Stomach (tissue), 9 donors: Measurements from ENCODE around the gene FAM149B1. TPM values are rescaled to one million over a fixed set of nuclear protein-coding genes. Genes with fewer than 3 reads are reported as not detected.

ENCODE experiments used
- DNase-seq, 2 donors: peaks; one replicate each; pipeline versions ENCODE4 v3.0.0 to v3.0.0-alpha.2; 2013 to 2019
- H3K27ac ChIP-seq, 5 donors: fragments of 200-600 bp in 4 of 5; sonication (generic) in 4 of 5; one replicate each; pipeline ENCODE4 v1.5.1; 2013 to 2019; ENCODE audit warnings: mild to moderate bottlenecking in 1 of 5, moderate library complexity in 1 of 5
- H3K27me3 ChIP-seq, 3 donors: fragments of 200-600 bp; sonication (generic); one replicate each; pipeline ENCODE4 v1.5.1; 2017 to 2019; ENCODE audit warnings: mixed run types in 1 of 3
- H3K36me3 ChIP-seq, 4 donors: fragments of 200-600 bp; sonication (generic); 1 replicate in 3 of 4; 2 replicates in 1 of 4; pipeline ENCODE4 v1.5.1; 2016 to 2019
- H3K4me1 ChIP-seq, 4 donors: fragments of 200-600 bp; sonication (generic); one replicate each; pipeline ENCODE4 v1.5.1; 2016 to 2019
- H3K4me3 ChIP-seq, 4 donors: fragments of 200-600 bp; sonication (generic) in 3 of 4; one replicate each; pipeline ENCODE4 v1.5.1; 2016 to 2019; ENCODE audit warnings: mild to moderate bottlenecking in 1 of 4
- H3K9me3 ChIP-seq, 4 donors: fragments of 200-600 bp; sonication (generic); one replicate each; pipeline ENCODE4 v1.5.1; 2016 to 2019
- CTCF ChIP-seq, 7 experiments: fragments of 450-650 bp in 4 of 7; fragments of 200-600 bp in 3 of 7; sonication (generic) in 3 of 7; IDR thresholded peaks; one replicate each; pipeline ENCODE4 v1.5.1; 2016 to 2019; ENCODE audit warnings: antibody characterized with exemption in 7 of 7, control low read depth in 2 of 7, mild to moderate bottlenecking in 1 of 7
- EP300 ChIP-seq: sonication (generic); formaldehyde crosslinking; IDR thresholded peaks from one replicate; pipeline ENCODE4 v1.6.1; 2017; ENCODE audit warnings: antibody characterized with exemption
- POLR2A ChIP-seq, 4 donors: fragments of 450-650 bp; IDR thresholded peaks; one replicate each; pipeline ENCODE4 v1.6.1; 2016; ENCODE audit warnings: antibody characterized with exemption in 4 of 4, control low read depth in 2 of 4, mild to moderate bottlenecking in 1 of 4, moderate library complexity in 1 of 4
- POLR2AphosphoS5 ChIP-seq, 3 donors: sonication (generic); formaldehyde crosslinking; IDR thresholded peaks; one replicate each; pipeline ENCODE4 v1.6.1; 2016; ENCODE audit warnings: antibody characterized with exemption in 3 of 3
- WGBS, 5 donors: extraction: QIAGEN DNeasy Blood & Tissue Kit in 3 of 5; methylation state at CpG; one replicate each; pipeline versions ENCODE4 v1.1.5 to v1.1.7; 2013 to 2018; 5-methylcytosine and 5-hydroxymethylcytosine counted together
- intact Hi-C: fragments of 100-400 bp; cut with DNase I; formaldehyde crosslinking; loops from one replicate; pipeline ENCODE4 v1.15.1; 2023; ENCODE audit warnings: low total_unique reads
- polyA plus RNA-seq, 3 donors: library from polyadenylated mRNA; stranded (reverse); fragments of 200-250 nt; gene quantifications; one replicate each; pipeline ENCODE4 v1.2.3, GENCODE V29; 2013
- total RNA-seq, 5 donors: library from RNA; depleted of rRNA; stranded (reverse); fragments of >200 nt; gene quantifications; one replicate each; pipeline versions ENCODE4 v1.1.0 to v1.2.3, GENCODE V29; 2014 to 2016
- donor health status: healthy with polysubstance abuse.
- donor health status: Bipolar disorder and iron deficiency.
- donor health status: healthy.

FAM149B1 gene
- total and polyA plus RNA-seq, 8 donors: 10.4 to 27.0 (median 16.3) TPM

GRCh38 chr10:73217628-73218027 is 49.7 kb downstream of the FAM149B1 start:
- DNase-seq: no peak
- Histone ChIP-seq H3K27me3 (no peaks in the 10 kb centered on the region), H3K36me3 (peaks cover 8 to 38% (median 31%) of the 10 kb centered on the region in 4 donors), H3K4me1 (no peaks in the 10 kb centered on the region), H3K4me3 (no peak overlapping the region), H3K9me3 (no peaks in the 10 kb centered on the region), H3K27ac (no peak overlapping the region)
- WGBS, 5 donors: 79 to 92% (median 91%) methylated on average over 2 of the region's 2 CpGs
- intact Hi-C loops: no loop called here
- TF ChIP-seq POLR2AphosphoS5 (IDR thresholded peaks at IDR 0.05) (no peak), CTCF (IDR thresholded peaks at IDR 0.05) (no peak)

DNA sequence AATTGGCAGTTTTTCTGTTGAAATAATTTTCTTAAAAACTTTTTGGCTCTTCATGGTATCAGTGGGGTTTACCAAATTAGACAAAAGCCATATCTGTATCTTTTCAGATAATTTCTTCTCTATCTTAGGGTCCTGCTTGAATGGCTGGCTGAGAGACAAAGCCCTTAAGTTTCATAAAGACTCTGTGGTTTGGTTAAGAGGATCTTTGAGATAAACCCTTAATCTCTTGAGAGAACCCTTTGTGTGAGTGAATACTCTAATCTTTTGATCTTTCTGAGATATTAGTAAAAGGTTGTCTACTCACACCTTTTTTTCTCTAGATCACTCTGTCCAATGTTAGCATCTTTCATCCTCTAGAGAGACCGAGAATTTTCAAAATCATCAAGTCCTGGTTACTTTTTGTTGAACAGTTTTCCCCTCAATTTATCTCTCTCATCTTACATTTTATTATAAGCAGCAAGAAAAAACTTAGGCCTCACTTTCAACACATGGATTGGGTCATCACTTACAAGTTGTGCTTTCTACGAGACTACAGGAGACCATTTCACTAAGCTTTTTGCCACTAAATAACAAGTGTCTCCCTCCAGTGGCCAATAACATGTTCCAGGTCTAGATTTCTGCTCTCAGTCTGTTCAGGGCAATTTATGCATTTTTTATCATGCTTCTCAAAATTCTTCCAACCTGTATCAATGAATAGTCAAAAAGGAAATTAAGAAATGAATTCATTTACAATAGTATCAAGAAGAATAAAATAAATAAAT is 50.7 kb downstream of the FAM149B1 start:
- H3K9me3 ChIP-seq: no peaks in the 10 kb centered on the region
- no peaks in the 10 kb centered on the region for H3K27me3 ChIP-seq
- TF ChIP-seq POLR2AphosphoS5 (IDR thresholded peaks at IDR 0.05): no peak
- peak in 1 of 7 experiments; percentile 6 for TF ChIP-seq CTCF (IDR thresholded peaks at IDR 0.05)
- no peak for TF ChIP-seq EP300
- H3K4me3 ChIP-seq: no peak overlapping the region
- no peaks in the 10 kb centered on the region for H3K4me1 ChIP-seq
- H3K27ac ChIP-seq: no peak overlapping the region
- H3K36me3 ChIP-seq: peaks cover 8 to 31% (median 28%) of the 10 kb centered on the region in 4 donors
- intact Hi-C loops: no loop called here
- 79 to 91% (median 87%) methylated on average over 2 of the region's 2 CpGs for WGBS, 5 donors
- peak in 1 of 2 donors; percentile 29 for DNase-seq

GRCh38 chr10:73219384-73219783 is 51.5 kb downstream of the FAM149B1 start:
- Histone ChIP-seq H3K27ac (no peak overlapping the region), H3K4me1 (no peaks in the 10 kb centered on the region), H3K9me3 (no peaks in the 10 kb centered on the region), H3K36me3 (peaks cover 8 to 31% (median 28%) of the 10 kb centered on the region in 4 donors), H3K4me3 (no peak overlapping the region), H3K27me3 (no peaks in the 10 kb centered on the region)
- TF ChIP-seq EP300: no peak
- TF ChIP-seq POLR2AphosphoS5 (IDR thresholded peaks at IDR 0.05): no peak
- no peak for TF ChIP-seq CTCF (IDR thresholded peaks at IDR 0.05)
- TF ChIP-seq POLR2A (IDR thresholded peaks at IDR 0.05): no peak
- no peak for DNase-seq
- intact Hi-C loops: no loop called here

GRCh38 chr10:73220989-73221388 is 53.1 kb downstream of the FAM149B1 start:
- no peak for DNase-seq
- intact Hi-C loops: no loop called here
- WGBS, 5 donors: 92 to 98% (median 94%) methylated on average over 1 of the region's 1 CpG
- H3K27me3 ChIP-seq: no peaks in the 10 kb centered on the region
- H3K36me3 ChIP-seq: peaks cover 8 to 31% (median 28%) of the 10 kb centered on the region in 4 donors
- TF ChIP-seq POLR2A (IDR thresholded peaks at IDR 0.05) (no peak), CTCF (IDR thresholded peaks at IDR 0.05) (no peak), POLR2AphosphoS5 (IDR thresholded peaks at IDR 0.05) (no peak), EP300 (no peak)
- no peak overlapping the region for H3K4me3 ChIP-seq
- no peaks in the 10 kb centered on the region for H3K4me1 ChIP-seq
- no peaks in the 10 kb centered on the region for H3K9me3 ChIP-seq
- no peak overlapping the region for H3K27ac ChIP-seq
